GM20000 (cell line): Measurements from ENCODE around the gene PPP1R9B.

Experiments used
- DNase-seq: peaks from one replicate; pipeline ENCODE4 v3.0.0; 2012; ENCODE audit warnings: low spot score
- TF ChIP-seq, protein P1 (sequence below): IDR thresholded peaks from 2 replicates; pipeline ENCODE4 v1.5.1; 2012; ENCODE audit warnings: mild to moderate bottlenecking, control low read depth; ENCODE audit errors: extremely low read depth, missing control alignments

PPP1R9B gene

DNA sequence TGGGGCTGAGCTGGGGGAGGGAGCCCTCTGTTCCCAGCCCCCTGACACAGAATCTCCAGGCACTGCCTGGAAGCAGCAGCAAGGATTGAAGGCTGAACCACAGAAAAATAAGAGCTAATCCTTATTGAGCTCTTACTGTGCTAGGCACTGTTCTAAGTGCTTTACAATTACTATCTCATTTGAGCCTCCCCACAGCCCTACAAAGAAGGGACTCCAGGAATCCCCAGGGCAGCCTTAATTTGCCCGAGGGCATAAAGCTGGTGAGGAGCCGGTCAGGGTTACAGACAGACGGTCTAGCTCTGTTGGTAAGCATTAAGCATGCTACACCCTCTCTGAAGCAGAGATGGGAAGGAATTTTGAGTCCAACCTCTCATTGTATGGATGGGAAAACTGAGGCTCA is 27.5 kb downstream of the PPP1R9B start:
- TF ChIP-seq, protein P1, sequence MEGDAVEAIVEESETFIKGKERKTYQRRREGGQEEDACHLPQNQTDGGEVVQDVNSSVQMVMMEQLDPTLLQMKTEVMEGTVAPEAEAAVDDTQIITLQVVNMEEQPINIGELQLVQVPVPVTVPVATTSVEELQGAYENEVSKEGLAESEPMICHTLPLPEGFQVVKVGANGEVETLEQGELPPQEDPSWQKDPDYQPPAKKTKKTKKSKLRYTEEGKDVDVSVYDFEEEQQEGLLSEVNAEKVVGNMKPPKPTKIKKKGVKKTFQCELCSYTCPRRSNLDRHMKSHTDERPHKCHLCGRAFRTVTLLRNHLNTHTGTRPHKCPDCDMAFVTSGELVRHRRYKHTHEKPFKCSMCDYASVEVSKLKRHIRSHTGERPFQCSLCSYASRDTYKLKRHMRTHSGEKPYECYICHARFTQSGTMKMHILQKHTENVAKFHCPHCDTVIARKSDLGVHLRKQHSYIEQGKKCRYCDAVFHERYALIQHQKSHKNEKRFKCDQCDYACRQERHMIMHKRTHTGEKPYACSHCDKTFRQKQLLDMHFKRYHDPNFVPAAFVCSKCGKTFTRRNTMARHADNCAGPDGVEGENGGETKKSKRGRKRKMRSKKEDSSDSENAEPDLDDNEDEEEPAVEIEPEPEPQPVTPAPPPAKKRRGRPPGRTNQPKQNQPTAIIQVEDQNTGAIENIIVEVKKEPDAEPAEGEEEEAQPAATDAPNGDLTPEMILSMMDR = no peak
- DNase-seq = no peak

DNA sequence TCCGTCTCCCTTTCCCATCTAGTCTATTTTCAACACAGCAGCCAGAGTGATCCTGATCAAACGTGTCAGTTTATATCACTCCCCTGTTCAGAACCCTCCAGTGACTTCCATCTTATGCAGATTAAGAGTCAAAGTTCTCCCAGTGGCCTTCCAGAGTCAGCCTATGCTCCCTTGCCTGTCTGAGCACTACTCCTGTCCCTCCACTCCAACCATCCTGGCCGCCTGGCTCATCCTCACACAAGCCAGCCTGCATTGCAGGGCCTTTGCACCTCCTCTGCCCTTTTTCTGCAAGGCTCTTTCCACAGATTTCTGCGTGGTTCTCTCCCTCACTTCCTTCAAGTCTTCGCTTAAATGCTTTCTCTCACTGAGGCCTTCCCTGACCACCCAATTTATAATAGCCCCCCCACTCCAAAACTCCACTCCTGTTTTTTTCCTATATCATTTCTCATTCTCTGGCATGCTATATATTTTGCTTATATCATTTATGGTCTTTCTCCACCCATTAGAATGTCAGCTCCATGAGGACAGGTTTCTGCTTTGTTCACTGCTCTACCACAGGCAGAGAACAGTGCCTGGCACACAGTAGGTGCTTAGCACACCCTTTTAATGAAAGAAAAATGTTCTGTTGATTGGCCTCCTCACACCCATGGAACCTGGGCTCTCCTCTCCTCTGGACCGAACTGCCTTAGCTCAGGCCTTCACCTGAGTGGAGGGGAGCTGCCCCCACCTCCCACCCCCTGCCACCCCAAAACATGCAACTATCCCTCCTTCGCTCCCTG is 29.8 kb downstream of the PPP1R9B start:
- no peak for DNase-seq
- TF ChIP-seq, protein P1 = no peak

DNA sequence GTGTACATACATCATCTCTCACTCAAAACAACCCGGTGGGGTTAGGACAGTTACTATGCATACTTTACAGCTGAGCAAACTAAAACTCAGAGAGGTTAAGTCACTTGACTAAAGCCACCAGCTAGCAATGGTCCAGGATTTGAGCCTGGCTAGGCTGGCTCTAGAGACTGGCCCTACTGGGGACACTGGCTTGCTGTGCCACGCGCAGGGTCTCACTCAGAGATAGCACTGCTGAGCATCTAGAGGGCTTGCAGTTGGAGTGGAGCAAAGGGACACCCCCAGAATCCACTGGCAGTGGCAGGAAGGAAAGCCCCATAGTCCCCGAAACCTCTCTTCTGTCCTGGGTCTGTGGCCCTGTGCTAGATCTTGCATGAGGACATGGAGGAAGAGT is 31.7 kb downstream of the PPP1R9B start:
- TF ChIP-seq, protein P1 = no peak
- no peak for DNase-seq

DNA sequence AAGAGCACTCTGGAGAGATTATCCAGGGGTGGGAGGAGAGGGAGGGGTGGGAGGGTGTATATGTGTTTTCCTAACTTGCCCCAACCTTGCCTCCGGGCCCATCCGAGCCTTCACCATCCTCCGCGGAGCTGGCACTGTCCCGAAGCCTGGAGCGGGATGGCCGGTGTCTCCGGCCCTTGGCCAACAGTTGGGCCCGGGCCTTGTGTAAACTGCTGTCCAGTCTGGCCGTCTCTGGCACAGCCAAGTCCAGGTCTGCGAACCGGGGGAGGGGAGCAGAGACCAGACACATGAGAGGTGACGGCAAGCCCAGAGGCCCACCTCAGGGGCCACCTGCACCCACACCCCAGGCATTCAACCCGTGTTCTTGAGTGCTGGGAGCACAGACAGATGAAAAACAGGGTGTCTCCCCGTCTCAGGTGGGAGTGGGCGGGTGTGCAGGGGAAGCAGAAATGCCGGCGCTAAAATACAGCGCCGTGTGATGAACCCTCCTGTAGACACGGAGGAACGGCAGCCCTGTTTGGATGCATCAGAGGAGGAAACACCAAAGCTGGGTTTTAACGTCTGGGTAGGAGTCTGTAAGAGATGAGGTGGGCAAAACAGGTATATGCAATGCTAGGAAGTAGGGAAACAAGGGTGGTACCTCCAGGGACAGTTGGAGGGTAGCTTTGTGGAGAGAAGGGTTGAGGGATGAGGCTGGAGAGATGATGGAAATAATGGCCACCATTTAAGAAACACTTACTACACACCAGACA is 32.2 kb downstream of the PPP1R9B start:
- TF ChIP-seq, protein P1 = no peak
- no peak for DNase-seq

DNA sequence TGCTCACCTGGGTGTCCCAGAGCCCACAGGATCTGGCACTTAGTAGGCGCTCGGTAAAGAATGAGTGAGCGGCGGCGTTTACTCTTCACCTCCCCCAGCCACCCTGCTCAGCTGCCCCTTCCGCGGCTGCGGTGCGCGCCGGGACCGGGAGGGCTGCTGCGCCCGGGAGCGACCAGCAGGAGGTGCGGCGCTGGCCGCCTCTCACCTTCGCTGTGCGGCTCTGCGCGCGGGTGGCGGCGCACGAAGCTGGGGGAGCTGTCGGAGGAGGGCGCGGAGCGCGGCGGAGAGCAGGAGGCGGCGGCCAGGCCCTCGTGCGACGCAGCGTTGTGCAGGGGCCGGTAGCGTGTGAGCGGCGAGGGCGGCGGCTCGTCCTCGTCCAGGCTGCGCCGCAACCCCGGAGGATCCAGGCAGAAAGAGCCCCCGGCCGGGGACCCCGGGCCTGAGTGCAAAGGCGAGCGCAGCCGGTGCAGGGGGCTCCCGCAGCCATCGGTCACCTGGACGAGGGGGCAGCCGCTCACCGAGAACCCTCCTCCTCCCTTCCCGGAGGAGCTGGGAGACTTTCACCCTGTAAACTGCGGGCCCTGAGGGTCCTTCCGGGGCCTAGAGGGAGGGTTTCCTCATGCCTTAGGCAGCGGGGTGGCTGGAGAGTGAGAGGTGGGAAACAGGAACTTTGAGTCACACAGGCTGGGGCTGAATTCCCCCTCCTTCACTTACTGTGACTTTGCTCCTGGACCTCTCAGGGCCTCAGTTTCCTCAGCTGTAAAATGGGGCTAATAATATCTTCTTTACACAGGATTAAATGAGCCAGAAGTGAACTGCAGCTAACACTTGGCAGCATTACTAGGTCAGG is 33.0 kb downstream of the PPP1R9B start:
- TF ChIP-seq, protein P1 = peak; percentile 39
- peak; percentile 82 for DNase-seq

DNA sequence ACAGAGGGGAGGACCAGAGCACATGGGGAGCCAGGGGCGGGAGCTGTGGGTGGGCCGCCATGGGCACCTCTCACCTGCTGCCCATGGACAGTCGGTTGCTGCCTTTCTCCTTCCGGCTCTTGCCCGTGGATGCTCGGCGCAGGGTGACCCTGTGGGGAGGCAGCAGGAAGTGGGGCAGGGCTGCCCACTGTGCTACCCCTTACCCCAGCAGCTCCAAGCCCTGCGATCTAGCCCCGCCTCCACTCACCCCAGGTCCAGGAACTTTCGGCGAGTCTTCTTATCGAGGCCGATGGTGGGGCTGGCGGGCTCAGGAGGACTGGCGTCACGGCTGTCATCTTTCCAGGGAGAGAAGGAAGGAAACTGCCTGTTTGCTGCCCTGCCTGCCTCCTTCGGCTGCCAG is 34.7 kb downstream of the PPP1R9B start:
- TF ChIP-seq, protein P1 = no peak
- no peak for DNase-seq
